ENCODE results near the gene GSAP.

DNA sequence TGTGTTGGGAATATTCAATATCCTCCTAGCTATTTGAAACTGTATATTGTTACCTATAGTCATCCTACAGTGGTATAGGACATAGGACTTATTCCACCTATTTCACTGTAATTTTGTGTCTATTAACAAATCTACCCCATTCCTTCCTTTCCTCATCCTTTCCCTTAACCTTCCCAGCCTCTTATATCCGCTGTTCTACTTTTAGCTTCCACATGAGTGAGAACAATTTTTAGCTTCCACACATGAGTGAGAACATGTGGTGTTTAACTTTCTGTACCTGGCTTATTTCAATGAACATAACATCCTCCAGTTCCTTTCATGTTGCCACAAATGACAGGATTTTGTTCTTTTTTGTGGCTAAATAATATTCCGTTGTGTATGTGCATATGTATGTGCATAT, 120.6 kb downstream of the GSAP start:
- TF ChIP-seq EZH2 (IDR thresholded peaks at IDR 0.05; ENCODE audit: borderline replicate concordance, insufficient read depth, low read depth, low read length, poor library complexity, severe bottlenecking), result no peak
- TF ChIP-seq, protein P1, sequence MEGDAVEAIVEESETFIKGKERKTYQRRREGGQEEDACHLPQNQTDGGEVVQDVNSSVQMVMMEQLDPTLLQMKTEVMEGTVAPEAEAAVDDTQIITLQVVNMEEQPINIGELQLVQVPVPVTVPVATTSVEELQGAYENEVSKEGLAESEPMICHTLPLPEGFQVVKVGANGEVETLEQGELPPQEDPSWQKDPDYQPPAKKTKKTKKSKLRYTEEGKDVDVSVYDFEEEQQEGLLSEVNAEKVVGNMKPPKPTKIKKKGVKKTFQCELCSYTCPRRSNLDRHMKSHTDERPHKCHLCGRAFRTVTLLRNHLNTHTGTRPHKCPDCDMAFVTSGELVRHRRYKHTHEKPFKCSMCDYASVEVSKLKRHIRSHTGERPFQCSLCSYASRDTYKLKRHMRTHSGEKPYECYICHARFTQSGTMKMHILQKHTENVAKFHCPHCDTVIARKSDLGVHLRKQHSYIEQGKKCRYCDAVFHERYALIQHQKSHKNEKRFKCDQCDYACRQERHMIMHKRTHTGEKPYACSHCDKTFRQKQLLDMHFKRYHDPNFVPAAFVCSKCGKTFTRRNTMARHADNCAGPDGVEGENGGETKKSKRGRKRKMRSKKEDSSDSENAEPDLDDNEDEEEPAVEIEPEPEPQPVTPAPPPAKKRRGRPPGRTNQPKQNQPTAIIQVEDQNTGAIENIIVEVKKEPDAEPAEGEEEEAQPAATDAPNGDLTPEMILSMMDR (IDR thresholded peaks at IDR 0.05), result no peak

All from B cell (primary cell).